Amniotic epithelial cell (primary cell): ENCODE results near the gene SIPA1L3.

Experiments
- DNase-seq: peaks from one replicate; pipeline ENCODE4 v3.0.0-alpha.2; 2010; ENCODE audit warnings: low read depth

The SIPA1L3 gene

GRCh38 chr19:38193445-38193844, 286.4 kb downstream of the SIPA1L3 start:
- DNase-seq: no peak

GRCh38 chr19:38194061-38194701, 287.2 kb downstream of the SIPA1L3 start:
- DNase-seq: peak; percentile 48

- DNase-seq: no peak
Observed at GRCh38 chr19:38195237-38195636, 288.2 kb downstream of the SIPA1L3 start.

GRCh38 chr19:38196245-38196837, 289.3 kb downstream of the SIPA1L3 start:
- DNase-seq: no peak

GRCh38 chr19:38196948-38197656, 290.1 kb downstream of the SIPA1L3 start:
- no peak for DNase-seq

- DNase-seq: no peak
Observed at GRCh38 chr19:38197937-38198704, 291.1 kb downstream of the SIPA1L3 start.

- DNase-seq: no peak
Observed at GRCh38 chr19:38199340-38199739, 292.3 kb downstream of the SIPA1L3 start.

GRCh38 chr19:38201731-38202130, 294.7 kb downstream of the SIPA1L3 start:
- DNase-seq: no peak

- no peak for DNase-seq
Observed at GRCh38 chr19:38202504-38202903, 295.5 kb downstream of the SIPA1L3 start.

GRCh38 chr19:38203197-38203596, 296.2 kb downstream of the SIPA1L3 start:
- no peak for DNase-seq

GRCh38 chr19:38204096-38204495, 297.1 kb downstream of the SIPA1L3 start:
- no peak for DNase-seq

GRCh38 chr19:38204728-38205127, 297.7 kb downstream of the SIPA1L3 start:
- no peak for DNase-seq

- DNase-seq: no peak
Observed at GRCh38 chr19:38206006-38206745, 299.2 kb downstream of the SIPA1L3 start.

- DNase-seq: no peak
Observed at GRCh38 chr19:38206928-38207327, 299.9 kb downstream of the SIPA1L3 start.

GRCh38 chr19:38207543-38207942, 300.5 kb downstream of the SIPA1L3 start:
- DNase-seq: no peak

- no peak for DNase-seq
Observed at GRCh38 chr19:38208571-38208970, 301.6 kb downstream of the SIPA1L3 start.

GRCh38 chr19:38209152-38209551, 302.1 kb downstream of the SIPA1L3 start:
- DNase-seq: no peak

GRCh38 chr19:38209671-38210457, 302.9 kb downstream of the SIPA1L3 start:
- DNase-seq: no peak

GRCh38 chr19:38210458-38210987, 303.5 kb downstream of the SIPA1L3 start:
- DNase-seq: peak; percentile 16

GRCh38 chr19:38211151-38211591, 304.2 kb downstream of the SIPA1L3 start:
- no peak for DNase-seq

GRCh38 chr19:38211766-38212165, 304.8 kb downstream of the SIPA1L3 start:
- no peak for DNase-seq
